Right lobe of liver (tissue), 6 donors: ENCODE measurements around the gene MAML3. TPM values are rescaled to one million over a fixed set of nuclear protein-coding genes. Genes with fewer than 3 reads are reported as not detected.
A peak's percentile ranks its signal among the peaks of the same experiment; 100 is the strongest.

Experiments used
- ATAC-seq, 4 donors: fragments of 200-7000 bp; cut with Tn5 transposase; one replicate each; pipeline ENCODE4 v1.9.1; 2020; ENCODE audit warnings: mild to moderate bottlenecking in 4 of 4, moderate library complexity in 4 of 4
- DNase-seq, 3 donors: peaks; one replicate each; pipeline ENCODE4 v3.0.0-alpha.2; 2020
- H3K27ac ChIP-seq, 3 donors: fragments of 200-600 bp; one replicate each; pipeline ENCODE4 v1.8.0; 2022
- H3K27me3 ChIP-seq, 2 donors: fragments of 200-600 bp; one replicate each; pipeline ENCODE4 v1.8.0; 2022
- H3K36me3 ChIP-seq, 4 donors: fragments of 200-600 bp; sonication (generic) in 1 of 4; one replicate each; pipeline versions ENCODE4 v1.5.1 to v1.8.0; 2017 to 2022; ENCODE audit warnings: control low read depth in 1 of 4
- H3K4me1 ChIP-seq, 4 donors: fragments of 200-600 bp; sonication (generic) in 1 of 4; one replicate each; pipeline versions ENCODE4 v1.5.1 to v1.8.0; 2017 to 2022; ENCODE audit warnings: control low read depth in 1 of 4
- H3K4me3 ChIP-seq, 3 donors: fragments of 200-600 bp; one replicate each; pipeline ENCODE4 v1.8.0; 2022
- H3K9me3 ChIP-seq, 4 donors: fragments of 200-600 bp; sonication (generic) in 1 of 4; one replicate each; pipeline versions ENCODE4 v1.5.1 to v1.8.0; 2017 to 2022; ENCODE audit warnings: control low read depth in 1 of 4
- POLR2A ChIP-seq: fragments of 450-650 bp; IDR thresholded peaks from one replicate; pipeline ENCODE4 v1.6.1; 2017; ENCODE audit warnings: antibody characterized with exemption, mild to moderate bottlenecking
- WGBS: methylation state at CpG from one replicate; pipeline ENCODE4 v1.1.6; 2018; ENCODE audit warnings: low coverage, low lambda C conversion rate; ENCODE audit not compliant: insufficient coverage; ENCODE audit errors: missing lambda C conversion rate; 5-methylcytosine and 5-hydroxymethylcytosine counted together
- intact Hi-C, 2 donors: fragments of 100-400 bp; cut with DNase I; formaldehyde crosslinking; loops; one replicate each; pipeline versions ENCODE4 v1.11.2 to v1.14.1; 2022
- total RNA-seq, 6 experiments: library from RNA; depleted of rRNA in 2 of 6; stranded (reverse); fragments of >200 nt in 2 of 6; fragmentation: NEBNext Ultra II Directional in 3 of 6; extraction: Animal tissue kit (Norgen Biotek cat#: 25700) in 3 of 6; gene quantifications; one replicate each; pipeline versions ENCODE4 v1.1.0 to v1.2.4, GENCODE V29; 2016 to 2023
- TF ChIP-seq, protein P1 (sequence below), 4 donors: fragments of 200-600 bp in 3 of 4; fragments of 450-650 bp in 1 of 4; IDR thresholded peaks; one replicate each; pipeline versions ENCODE4 v1.5.1 to v1.8.0; 2016 to 2022; ENCODE audit warnings: antibody characterized with exemption in 4 of 4, mild to moderate bottlenecking in 2 of 4
- donor health status: DM: no; HTN: yes; CAD: no.
- donor health status: DM: no; HTN: no; CAD: no.
- donor health status: DM: no; HTN: no; CAD: no.
- donor health status: DM: no; HTN: yes; CAD: no.
- donor health status: DM: no; HTN: yes; CAD: no.

Gene MAML3
- total RNA-seq, 6 experiments from 2014 or later: 2.6 to 7.8 (median 5.0) TPM

DNA sequence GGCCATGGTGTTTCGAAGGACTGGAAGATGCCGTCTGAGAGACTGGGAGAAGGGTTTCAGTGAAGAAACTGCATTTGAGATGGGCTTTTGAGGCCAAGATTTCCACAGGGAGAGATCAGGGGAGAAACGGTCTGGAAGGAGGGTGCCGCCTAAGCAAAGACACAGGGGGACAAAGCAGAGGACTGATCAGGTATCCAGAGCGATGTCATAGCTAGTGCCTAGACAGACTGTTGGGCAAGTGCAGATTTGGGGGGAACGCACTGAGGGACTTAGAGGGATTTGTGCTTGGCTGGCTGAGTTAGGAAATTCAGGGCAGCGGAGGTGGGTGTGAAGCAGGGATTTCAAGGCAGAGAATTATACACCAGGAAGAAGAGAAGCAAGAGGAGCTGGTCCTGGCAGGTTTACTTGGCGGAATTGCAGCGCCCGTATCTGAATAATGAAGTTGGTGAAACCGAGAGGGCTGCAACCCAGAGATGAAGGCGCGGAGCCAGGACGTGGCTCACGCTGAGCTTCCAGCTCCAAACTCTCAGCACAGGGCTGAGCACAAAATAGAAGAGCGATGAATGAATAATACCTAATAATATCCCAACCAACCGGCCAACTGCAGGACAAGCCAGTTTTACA, 106.9 kb downstream of the MAML3 start:
- H3K4me3 ChIP-seq: no peak overlapping the region

DNA sequence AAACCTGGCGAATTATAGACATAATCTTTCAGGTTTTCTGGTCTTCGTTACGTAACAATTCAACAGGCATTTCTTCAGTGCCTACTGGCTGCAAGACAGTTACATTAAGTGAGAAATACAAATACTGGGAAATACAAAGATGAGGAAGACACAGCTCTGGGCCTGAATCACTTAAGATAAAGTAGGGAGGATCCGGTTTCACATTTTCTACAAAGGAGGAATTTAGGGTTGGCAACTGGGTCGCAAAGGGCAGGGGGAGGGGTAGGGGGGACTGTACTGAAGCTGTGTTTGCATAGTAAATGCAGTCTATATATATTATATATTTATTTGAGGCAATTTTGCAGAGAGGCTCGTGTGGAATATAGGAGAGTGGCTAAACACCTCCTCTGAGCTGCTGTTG, 107.4 kb downstream of the MAML3 start:
- Histone ChIP-seq H3K36me3 (no peaks in the 10 kb centered on the region), H3K4me1 (peaks cover 0 to 25% (median 4%) of the 10 kb centered on the region in 4 donors), H3K27ac (no peak overlapping the region), H3K4me3 (no peak overlapping the region), H3K9me3 (no peaks in the 10 kb centered on the region), H3K27me3 (no peaks in the 10 kb centered on the region)
- no peak for DNase-seq
- intact Hi-C loops: no loop called here
- WGBS: 66% methylated on average over 6 of the region's 6 CpGs
- TF ChIP-seq POLR2A: no peak
- TF ChIP-seq, protein P1, sequence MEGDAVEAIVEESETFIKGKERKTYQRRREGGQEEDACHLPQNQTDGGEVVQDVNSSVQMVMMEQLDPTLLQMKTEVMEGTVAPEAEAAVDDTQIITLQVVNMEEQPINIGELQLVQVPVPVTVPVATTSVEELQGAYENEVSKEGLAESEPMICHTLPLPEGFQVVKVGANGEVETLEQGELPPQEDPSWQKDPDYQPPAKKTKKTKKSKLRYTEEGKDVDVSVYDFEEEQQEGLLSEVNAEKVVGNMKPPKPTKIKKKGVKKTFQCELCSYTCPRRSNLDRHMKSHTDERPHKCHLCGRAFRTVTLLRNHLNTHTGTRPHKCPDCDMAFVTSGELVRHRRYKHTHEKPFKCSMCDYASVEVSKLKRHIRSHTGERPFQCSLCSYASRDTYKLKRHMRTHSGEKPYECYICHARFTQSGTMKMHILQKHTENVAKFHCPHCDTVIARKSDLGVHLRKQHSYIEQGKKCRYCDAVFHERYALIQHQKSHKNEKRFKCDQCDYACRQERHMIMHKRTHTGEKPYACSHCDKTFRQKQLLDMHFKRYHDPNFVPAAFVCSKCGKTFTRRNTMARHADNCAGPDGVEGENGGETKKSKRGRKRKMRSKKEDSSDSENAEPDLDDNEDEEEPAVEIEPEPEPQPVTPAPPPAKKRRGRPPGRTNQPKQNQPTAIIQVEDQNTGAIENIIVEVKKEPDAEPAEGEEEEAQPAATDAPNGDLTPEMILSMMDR (IDR thresholded peaks at IDR 0.05): no peak
- no peak for ATAC-seq

More for the DNA sequence above, 106.9 kb downstream of the MAML3 start:
- DNase-seq (no peak), ATAC-seq (no peak)
- 83% methylated on average over 6 of the region's 17 CpGs for WGBS
- Histone ChIP-seq H3K36me3 (no peaks in the 10 kb centered on the region), H3K27ac (no peak overlapping the region), H3K9me3 (no peaks in the 10 kb centered on the region), H3K4me1 (peaks cover 0 to 25% (median 4%) of the 10 kb centered on the region in 4 donors), H3K27me3 (no peaks in the 10 kb centered on the region)
- TF ChIP-seq, protein P1 (IDR thresholded peaks at IDR 0.05): no peak
- no peak for TF ChIP-seq POLR2A
- intact Hi-C loops: no loop called here

DNA sequence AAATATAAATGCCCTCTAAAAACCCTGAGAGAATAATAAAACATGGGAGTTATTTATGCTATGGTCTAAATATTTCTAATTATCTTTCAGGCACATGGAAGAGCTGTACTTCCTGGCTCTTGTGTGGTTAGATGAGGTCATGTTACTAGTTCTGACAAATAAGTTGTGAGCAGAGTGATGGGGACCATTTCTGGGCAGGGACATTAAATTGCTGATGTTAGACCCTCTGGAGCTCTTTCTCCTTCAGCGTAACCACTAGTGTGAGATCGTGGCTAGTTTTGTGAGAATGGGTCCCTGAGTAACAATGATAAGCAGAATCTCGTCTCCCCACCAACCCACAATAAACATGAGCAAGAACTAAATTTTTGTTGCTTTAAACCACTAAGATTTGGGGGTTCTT, 108.0 kb downstream of the MAML3 start:
- WGBS: 77% methylated on average over 3 of the region's 3 CpGs
- Histone ChIP-seq H3K27ac (no peak overlapping the region), H3K4me1 (peaks cover 0 to 25% (median 4%) of the 10 kb centered on the region in 4 donors), H3K9me3 (no peaks in the 10 kb centered on the region), H3K27me3 (no peaks in the 10 kb centered on the region), H3K36me3 (no peaks in the 10 kb centered on the region), H3K4me3 (no peak overlapping the region)
- intact Hi-C loops: no loop called here
- ATAC-seq (no peak), DNase-seq (no peak)
- TF ChIP-seq POLR2A: no peak
- TF ChIP-seq, protein P1 (IDR thresholded peaks at IDR 0.05): no peak

DNA sequence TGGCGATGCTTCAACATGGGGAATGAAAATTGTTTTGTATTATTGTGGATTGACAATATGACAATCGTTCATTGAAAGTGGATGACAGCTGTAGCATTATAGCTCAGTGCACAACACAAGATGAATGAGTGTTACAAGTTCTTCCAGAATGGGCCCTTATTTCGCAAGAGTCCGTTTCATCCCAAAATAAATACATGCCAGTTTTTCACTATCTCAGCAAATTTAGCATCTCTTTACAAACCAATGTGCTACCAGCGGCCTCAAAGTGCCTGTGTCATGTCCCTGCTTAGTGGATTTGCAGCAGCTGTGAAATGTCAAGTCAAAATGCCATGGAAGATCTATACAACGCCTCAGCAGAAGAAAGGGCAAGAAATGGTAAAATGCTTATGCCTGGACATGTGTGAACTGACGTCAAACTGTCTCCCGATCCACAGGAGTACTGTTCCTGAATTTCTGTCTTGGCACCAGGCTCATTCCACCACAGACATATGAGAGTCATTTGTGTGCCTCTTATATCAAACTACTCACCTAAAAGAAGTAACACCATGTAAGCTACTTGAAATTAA, 109.6 kb downstream of the MAML3 start:
- intact Hi-C loops: no loop called here
- no peaks in the 10 kb centered on the region for H3K9me3 ChIP-seq
- H3K4me1 ChIP-seq: peaks cover 0 to 25% (median 4%) of the 10 kb centered on the region in 4 donors
- DNase-seq: no peak
- H3K27ac ChIP-seq: no peak overlapping the region
- H3K36me3 ChIP-seq: no peaks in the 10 kb centered on the region
- TF ChIP-seq, protein P1 (IDR thresholded peaks at IDR 0.05): no peak
- TF ChIP-seq POLR2A: no peak
- ATAC-seq: peak; percentile 29 to 76 (median 63)
- 37% methylated on average over 8 of the region's 8 CpGs for WGBS
- no peak overlapping the region for H3K4me3 ChIP-seq
- H3K27me3 ChIP-seq: no peaks in the 10 kb centered on the region
